B cell (primary cell): ENCODE data around the gene ZFX. TPM values are rescaled to one million over a fixed set of nuclear protein-coding genes. Genes with fewer than 3 reads are reported as not detected.
A peak's percentile ranks its signal among the peaks of the same experiment; 100 is the strongest.

Experiments
- ATAC-seq: fragments of 200-7000 bp; cut with Tn5 transposase; one replicate; pipeline ENCODE4 v1.10.0; 2021; ENCODE audit warnings: low read depth, mild to moderate bottlenecking, moderate number of reproducible peaks, moderate library complexity
- CTCF ChIA-PET: fragments of 350-600 bp; sonication (Branson Sonifier 250); formaldehyde crosslinking; loops from one replicate; lab custom pipeline; 2021; ENCODE audit warnings: antibody characterized with exemption, inconsistent platforms; lab: Charles Lee
- POLR2A ChIA-PET: fragments of 350-600 bp; sonication (Branson Sonifier 250); formaldehyde crosslinking; loops from one replicate; lab custom pipeline; 2021; ENCODE audit warnings: antibody characterized with exemption; lab: Charles Lee
- DNase-seq: peaks from one replicate; pipeline ENCODE4 v3.0.0; 2013
- H2AFZ ChIP-seq: 2 replicates; pipeline ENCODE4 v1.6.1; 2012; ENCODE audit warnings: mild to moderate bottlenecking, low read depth, low read length; ENCODE audit not compliant: insufficient read depth, poor library complexity, severe bottlenecking
- H3K27ac ChIP-seq, 2 donors: 1 replicate in 1 of 2; 2 replicates in 1 of 2; pipeline ENCODE4 v1.5.1; 2012 to 2013; ENCODE audit warnings: low read length in 2 of 2, mild to moderate bottlenecking in 2 of 2, moderate library complexity in 1 of 2
- H3K27me3 ChIP-seq, 4 experiments: fragments of 200-600 bp in 1 of 4; sonication (generic) in 1 of 4; replicated peaks in 1 of 4; 1 replicate in 2 of 4; 2 replicates in 2 of 4; pipeline versions ENCODE4 v1.6.1 to v1.7.0; 2013 to 2016; ENCODE audit warnings: low read length in 3 of 4, mild to moderate bottlenecking in 2 of 4, mixed read lengths in 1 of 4, moderate library complexity in 1 of 4; ENCODE audit not compliant: insufficient read depth in 4 of 4, control insufficient read depth in 3 of 4; ENCODE audit errors: control extremely low read depth in 1 of 4
- H3K36me3 ChIP-seq, 2 experiments: replicated peaks in 1 of 2; 1 replicate in 1 of 2; 2 replicates in 1 of 2; pipeline versions ENCODE4 v1.6.1 to v1.7.1; 2013; ENCODE audit warnings: low read length in 1 of 2; ENCODE audit not compliant: insufficient read depth in 2 of 2, control insufficient read depth in 1 of 2; ENCODE audit errors: control extremely low read depth in 1 of 2, extremely low read depth in 1 of 2
- H3K4me1 ChIP-seq, 2 donors: fragments of 200-600 bp in 1 of 2; sonication (generic) in 1 of 2; 1 replicate in 1 of 2; 2 replicates in 1 of 2; pipeline versions ENCODE4 v1.5.1 to v1.6.1; 2013 to 2017; ENCODE audit warnings: low read length in 2 of 2; ENCODE audit not compliant: control insufficient read depth in 2 of 2, insufficient read depth in 2 of 2
- H3K4me2 ChIP-seq: replicated peaks from 2 replicates; pipeline ENCODE3; 2012; ENCODE audit warnings: mild to moderate bottlenecking, low read depth, low read length; ENCODE audit not compliant: poor library complexity, severe bottlenecking
- H3K4me3 ChIP-seq, 5 experiments: fragments of 200-600 bp in 1 of 5; sonication (generic) in 1 of 5; 1 replicate in 3 of 5; 2 replicates in 2 of 5; pipeline versions ENCODE4 v1.5.1 to v1.7.0; 2011 to 2016; ENCODE audit warnings: low read length in 4 of 5, mild to moderate bottlenecking in 4 of 5, low read depth in 2 of 5, control low read depth in 1 of 5, moderate library complexity in 1 of 5; ENCODE audit not compliant: insufficient read depth in 1 of 5; ENCODE audit errors: control extremely low read depth in 1 of 5, extremely low read depth in 1 of 5
- H3K79me2 ChIP-seq: fragments of 200-600 bp; sonication (generic); one replicate; pipeline ENCODE4 v1.6.0; 2016; ENCODE audit warnings: low read length; ENCODE audit not compliant: control insufficient read depth, insufficient read depth
- H3K9ac ChIP-seq: fragments of 200-600 bp; sonication (generic); 2 replicates; pipeline ENCODE4 v1.6.1; 2017; ENCODE audit warnings: mild to moderate bottlenecking, low read length, moderate library complexity
- H3K9me3 ChIP-seq, 3 donors: one replicate each; pipeline versions ENCODE4 v1.6.1 to v1.7.1; 2013; ENCODE audit warnings: low read length in 2 of 3; ENCODE audit not compliant: control insufficient read depth in 2 of 3, insufficient read depth in 1 of 3; ENCODE audit errors: control extremely low read depth in 1 of 3
- H4K20me1 ChIP-seq: 2 replicates; pipeline ENCODE4 v1.6.0; 2012; ENCODE audit warnings: mild to moderate bottlenecking, low read length; ENCODE audit not compliant: insufficient read depth, control insufficient read depth, poor library complexity, severe bottlenecking
- H3K27ac Mint-ChIP-seq: one replicate; pipeline ENCODE4 v1.8.0; 2021; ENCODE audit warnings: mixed read lengths
- H3K27me3 Mint-ChIP-seq: one replicate; pipeline ENCODE4 v1.8.0; 2021; ENCODE audit warnings: mixed read lengths
- H3K4me1 Mint-ChIP-seq: one replicate; pipeline ENCODE4 v1.8.0; 2021; ENCODE audit warnings: mixed read lengths
- H3K4me3 Mint-ChIP-seq: one replicate; pipeline ENCODE4 v1.8.0; 2021; ENCODE audit warnings: mixed read lengths
- H3K9me3 Mint-ChIP-seq: one replicate; pipeline ENCODE4 v1.8.0; 2022; ENCODE audit warnings: mixed read lengths; ENCODE audit not compliant: insufficient read depth
- CTCF ChIP-seq: fragments of 200-600 bp; IDR thresholded peaks from one replicate; pipeline ENCODE4 v1.8.0; 2022; ENCODE audit warnings: antibody characterized with exemption, mild to moderate bottlenecking
- EZH2 ChIP-seq: IDR thresholded peaks from 2 replicates; pipeline ENCODE4 v1.6.1; 2012; ENCODE audit warnings: borderline replicate concordance, low read depth, mild to moderate bottlenecking, moderate library complexity, low read length; ENCODE audit not compliant: insufficient read depth, poor library complexity, severe bottlenecking
- WGBS: methylation state at CpG from one replicate; pipeline ENCODE4 v1.1.5; 2013; ENCODE audit warnings: missing lambda C conversion rate; ENCODE audit not compliant: insufficient coverage; 5-methylcytosine and 5-hydroxymethylcytosine counted together
- intact Hi-C: fragments of 100-400 bp; cut with micrococcal nuclease; formaldehyde crosslinking; loops from one replicate; pipeline ENCODE4 v1.10.0; 2022
- polyA minus RNA-seq: library from RNA; depleted of rRNA, polyadenylated mRNA; stranded (reverse); fragments of >200 nt; gene quantifications from 2 replicates; pipeline ENCODE4 v1.2.3, GENCODE V29; 2012
- polyA plus RNA-seq: library from polyadenylated mRNA; depleted of rRNA; stranded (reverse); fragments of >200 nt; gene quantifications from 2 replicates; pipeline ENCODE4 v1.2.3, GENCODE V29; 2012
- total RNA-seq, 2 donors: library from RNA; stranded (reverse); fragments of 120-200 nt in 1 of 2; gene quantifications; 1 replicate in 1 of 2; 2 replicates in 1 of 2; pipeline versions ENCODE4 v1.2.3 to v1.2.4, GENCODE V29; 2013 to 2022

Gene ZFX
- total RNA-seq (81.8 and 85.7 TPM in 2 replicates), polyA plus RNA-seq (31.3 and 74.6 TPM in 2 replicates), polyA minus RNA-seq (46.4 and 74.1 TPM in 2 replicates)
- total RNA-seq (2013) = 41.8 TPM

GRCh38 chrX:24149351-24150050 lies at the start of gene ZFX:
ZFX (plus strand) TSS chrX:24149729; CDS start chrX:24172743, 23,014 bp downstream.
- DNase-seq (no peak), ATAC-seq (peak; percentile 54)
- H3K27ac Mint-ChIP-seq = peak within 1 kb of the TSS; percentile 89
- ChIA-PET POLR2A (interaction anchor here (1.4 kb wide), 1 partner anchor 95 kb away, joined by 10 read pairs; the partner anchor contains the start of gene EIF2S3), CTCF (no interaction called here)
- H3K4me1 Mint-ChIP-seq = peaks cover 48% of the 10 kb centered on the region
- peak within 1 kb of the TSS; percentile 93 for H3K4me2 ChIP-seq
- H3K4me3 ChIP-seq = peak within 1 kb of the TSS; percentile 61 to 90 (median 72)
- intact Hi-C loops = loop anchor here (1.0 to 5.0 kb wide), 4 partner anchors 95 to 367 kb away; partner anchors contain the start of genes APOO, CXorf58, EIF2S3 and SAT1
- H3K4me1 ChIP-seq = peaks cover 38 to 56% of the 10 kb centered on the region in 2 donors
- peak within 1 kb of the TSS; percentile 83 for H3K9ac ChIP-seq
- H3K27ac ChIP-seq = peak within 1 kb of the TSS; percentile 90 to 98
- TF ChIP-seq EZH2 = no peak
- no peak for TF ChIP-seq CTCF
- peak within 1 kb of the TSS; percentile 82 for H2AFZ ChIP-seq
- peaks cover 0 to 10% of the 10 kb centered on the region in 2 experiments for H3K36me3 ChIP-seq
- peak within 1 kb of the TSS; percentile 87 for H3K4me3 Mint-ChIP-seq
- under 1% methylated on average over 81 of the region's 104 CpGs for WGBS
- H3K9me3 ChIP-seq = no peaks in the 10 kb centered on the region
- H3K79me2 ChIP-seq = peaks cover 41% of the 10 kb centered on the region
- H3K27me3 Mint-ChIP-seq = no peaks in the 10 kb centered on the region
- no peaks in the 10 kb centered on the region for H3K27me3 ChIP-seq
- peaks cover 32% of the 10 kb centered on the region for H4K20me1 ChIP-seq
- no peaks in the 10 kb centered on the region for H3K9me3 Mint-ChIP-seq

- H3K4me1 Mint-ChIP-seq = no peaks in the 10 kb centered on the region
- H3K27me3 ChIP-seq = no peaks in the 10 kb centered on the region
- no peak overlapping the region for H2AFZ ChIP-seq
- H3K4me3 Mint-ChIP-seq = no peak overlapping the region
- no peak for TF ChIP-seq CTCF
- H3K79me2 ChIP-seq = no peaks in the 10 kb centered on the region
- no peak overlapping the region for H3K27ac Mint-ChIP-seq
- no peak for DNase-seq
- H3K4me1 ChIP-seq = no peaks in the 10 kb centered on the region
- intact Hi-C loops = no loop called here
- H3K9me3 ChIP-seq = no peaks in the 10 kb centered on the region
- no peaks in the 10 kb centered on the region for H3K9me3 Mint-ChIP-seq
- no peaks in the 10 kb centered on the region for H3K27me3 Mint-ChIP-seq
- 60% methylated on average over 2 of the region's 2 CpGs for WGBS
- no peak overlapping the region for H3K4me2 ChIP-seq
- H3K4me3 ChIP-seq = no peak overlapping the region
- no peaks in the 10 kb centered on the region for H4K20me1 ChIP-seq
- no peak for ATAC-seq
- ChIA-PET POLR2A (no interaction called here), CTCF (no interaction called here)
- H3K9ac ChIP-seq = no peak overlapping the region
- H3K36me3 ChIP-seq = no peaks in the 10 kb centered on the region
- H3K27ac ChIP-seq = no peak overlapping the region
Measured at GRCh38 chrX:24100713-24101112, 48.8 kb upstream of the ZFX start.
